HG03039 (cell line): ENCODE results near the gene UBAC1.

Source experiments
- ATAC-seq: cut with Tn5 transposase; IDR thresholded peaks from one replicate; pipeline ENCODE4 v1.9.1; 2021; ENCODE audit warnings: mild to moderate bottlenecking, moderate library complexity; ENCODE audit not compliant: unreplicated experiment

The UBAC1 gene

DNA sequence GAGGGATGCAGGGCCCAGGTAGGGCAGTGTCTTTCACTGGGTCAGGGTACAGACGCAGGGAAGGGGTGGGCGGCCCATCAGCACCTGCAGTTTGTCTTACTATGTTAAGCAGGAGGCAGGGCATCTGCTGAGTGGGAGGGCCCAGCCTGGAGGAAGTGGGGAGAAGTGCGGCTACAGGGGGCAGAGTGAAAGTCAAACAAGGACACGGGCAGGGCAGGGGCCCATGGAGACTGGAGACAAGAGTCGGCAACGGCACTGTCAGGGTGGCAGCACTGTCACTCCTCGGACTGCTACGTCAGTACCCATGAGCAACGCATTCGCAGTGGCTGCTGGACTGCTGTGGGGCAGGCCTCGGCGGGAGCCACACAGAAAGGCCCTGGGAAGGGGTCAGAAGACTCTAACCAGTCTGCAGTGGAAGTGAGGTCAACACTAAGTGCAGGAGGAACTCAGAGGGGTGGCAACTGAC, 73.6 kb downstream of the UBAC1 start:
- no peak for ATAC-seq

DNA sequence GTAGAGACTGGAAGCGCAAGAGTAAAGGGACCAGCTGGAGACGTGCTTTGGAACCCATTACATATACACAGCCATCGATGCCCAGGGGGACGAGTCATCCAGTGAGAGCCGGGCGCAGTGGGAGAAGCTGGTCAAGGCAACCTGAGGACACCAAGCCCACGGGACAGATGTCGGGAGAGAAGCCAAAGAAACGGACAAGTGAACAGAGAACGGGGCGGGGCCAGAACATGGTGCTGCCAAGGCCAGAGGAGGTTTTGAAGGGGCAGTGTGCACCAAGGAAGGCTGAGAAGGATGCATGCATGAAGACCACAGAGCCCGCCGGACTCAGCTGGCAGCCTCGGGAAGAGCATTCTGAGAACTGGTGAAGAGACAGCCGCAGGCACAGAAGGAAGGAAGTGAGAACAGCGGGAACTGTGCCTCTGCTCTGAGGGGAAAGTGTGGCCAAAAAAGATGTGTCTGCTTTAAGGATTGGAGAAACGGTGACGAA, 74.1 kb downstream of the UBAC1 start:
- ATAC-seq: no peak

DNA sequence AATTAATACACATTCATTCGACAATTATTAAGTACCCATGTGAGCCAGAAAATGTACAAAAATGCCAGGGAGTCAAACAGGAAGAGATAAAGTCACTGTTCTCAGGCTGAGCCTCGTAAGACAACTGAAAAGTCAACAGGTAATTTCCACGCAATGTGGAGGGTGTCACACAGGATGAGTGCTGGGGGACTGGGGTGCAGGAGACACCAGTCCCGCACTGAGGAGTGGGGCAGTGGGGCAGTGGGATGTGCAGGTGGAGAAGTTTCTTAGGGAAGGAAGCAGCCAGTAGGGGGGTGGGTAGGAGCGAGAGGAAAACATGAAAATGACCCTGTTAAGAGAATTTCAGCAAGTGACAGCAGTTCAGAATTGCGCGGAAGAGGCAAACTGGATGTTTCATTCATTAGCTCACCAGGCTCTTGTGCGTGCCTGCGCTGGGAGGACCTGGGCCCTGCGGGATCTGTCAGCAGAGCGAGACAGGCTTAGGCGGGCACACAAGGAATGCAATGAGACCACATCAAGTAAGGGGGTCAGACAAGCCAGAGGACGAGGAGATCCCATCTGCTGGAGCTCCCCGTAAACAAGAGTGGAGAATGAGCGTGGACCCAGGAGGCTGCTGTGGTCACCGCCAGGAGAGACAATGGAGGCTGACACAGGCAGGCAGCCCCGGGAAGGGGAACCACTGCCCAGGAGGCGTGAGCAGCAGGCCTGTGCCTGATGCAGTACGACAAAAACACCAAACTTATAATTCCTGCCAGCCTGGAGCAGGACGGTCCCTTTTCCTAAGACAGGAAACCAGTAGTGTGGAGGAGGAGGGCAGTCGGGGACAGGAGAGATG, 74.8 kb downstream of the UBAC1 start:
- no peak for ATAC-seq

GRCh38 chr9:135885100-135885853, 75.9 kb downstream of the UBAC1 start:
- no peak for ATAC-seq

DNA sequence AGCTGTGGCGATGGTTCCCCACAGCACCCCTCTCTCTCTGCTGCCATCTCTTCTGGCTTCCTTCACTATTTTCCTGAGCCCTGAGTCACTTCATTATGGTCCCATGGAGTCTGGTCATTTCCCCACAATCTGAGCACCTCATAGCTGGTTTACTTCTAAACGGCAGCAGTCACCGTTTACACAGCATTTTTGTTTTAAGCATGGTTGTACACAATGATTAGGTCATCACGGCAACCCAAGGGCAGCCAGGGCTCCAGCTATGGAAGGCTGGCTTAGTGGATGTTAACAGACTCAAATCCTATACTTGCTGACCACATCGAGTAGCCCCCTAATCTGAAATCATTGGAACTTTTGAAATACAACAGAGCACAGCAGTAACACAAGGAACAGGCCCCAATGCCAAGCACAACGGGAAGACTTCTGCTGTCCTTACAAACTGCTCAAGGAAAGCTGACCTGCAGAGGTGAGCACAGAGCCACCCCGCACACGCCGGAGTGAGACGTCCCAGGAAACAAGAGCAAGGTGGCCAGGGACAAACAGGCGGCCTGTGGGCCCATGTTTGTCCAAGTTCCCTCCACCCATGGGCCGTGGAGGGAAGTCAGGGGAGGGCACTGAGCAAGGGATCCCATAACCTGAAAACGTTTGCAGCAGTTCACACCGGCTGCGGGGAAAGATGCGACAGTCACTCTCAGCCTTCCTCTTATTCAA, 76.7 kb downstream of the UBAC1 start:
- no peak for ATAC-seq

- ATAC-seq: no peak
Measured at GRCh38 chr9:135883410-135884089, 77.6 kb downstream of the UBAC1 start.
